HepG2 (cell line): ENCODE measurements around the gene SDE2. TPM values are rescaled to one million over a fixed set of nuclear protein-coding genes. Genes with fewer than 3 reads are reported as not detected.
"Not testable (repeated sequence)": the region's sequence is repeated elsewhere in the genome, so short reads cannot be mapped to it uniquely, and the experiment has no call there.

Experiments used
- ATAC-seq: fragments of 200-7000 bp; cut with Tn5 transposase; 3 replicates; pipeline ENCODE4 v1.9.1; 2020; ENCODE audit warnings: mild to moderate bottlenecking, moderate library complexity
- BruUV-seq: library from RNA; stranded (reverse); fragments of 400-500 nt; replicated peaks from 2 replicates; lab custom pipeline; 2021; lab: Mats Ljungman, UMichigan
- CTCF ChIA-PET: fragments of 300-600 bp; formaldehyde crosslinking; extraction: SDS; loops from one replicate; lab custom pipeline; 2021; ENCODE audit warnings: low total read pairs, inconsistent platforms, low intra/inter-chr PET ratio; lab: Yijun Ruan, JAX
- POLR2A ChIA-PET: fragments of 350-600 bp; sonication (Branson Sonifier 250); formaldehyde crosslinking; loops from one replicate; lab custom pipeline; 2020; ENCODE audit warnings: antibody characterized with exemption, inconsistent platforms; lab: Yijun Ruan, JAX
- DNase-seq: peaks from one replicate; pipeline ENCODE4 v3.0.0-alpha.2; 2015; ENCODE audit warnings: low spot score
- FAIRE-seq: peaks from 3 replicates; lab custom pipeline; 2011; peaks lifted over from hg19 to GRCh38; lab: Jason Lieb, UNC
- H2AFZ ChIP-seq: one replicate; pipeline ENCODE4 v1.6.1; 2011; ENCODE audit warnings: low read length, inconsistent platforms
- H3K27ac ChIP-seq: fragments of 300-600 bp; 3 replicates; pipeline ENCODE4 v1.8.0; 2011; ENCODE audit warnings: mixed run types, mild to moderate bottlenecking, mixed read lengths, low read length, inconsistent platforms; ENCODE audit not compliant: insufficient read depth; ENCODE audit errors: extremely low read length
- H3K27me3 ChIP-seq, 2 experiments: fragments of 200-600 bp in 1 of 2; 2 replicates in 1 of 2; 3 replicates in 1 of 2; pipeline versions ENCODE4 v1.6.0 to v1.8.0; 2011; ENCODE audit warnings: low read length in 2 of 2, mild to moderate bottlenecking in 2 of 2, moderate library complexity in 2 of 2, inconsistent platforms in 1 of 2; ENCODE audit not compliant: insufficient read depth in 2 of 2, control insufficient read depth in 1 of 2
- H3K36me3 ChIP-seq, 2 experiments: fragments of 200-600 bp in 1 of 2; replicated peaks in 1 of 2; 2 replicates in 1 of 2; 3 replicates in 1 of 2; pipeline versions ENCODE4 v1.5.1 to v1.8.0; 2011; ENCODE audit warnings: low read length in 2 of 2, inconsistent platforms in 1 of 2; ENCODE audit not compliant: insufficient read depth in 2 of 2, control insufficient read depth in 1 of 2
- H3K4me1 ChIP-seq: 2 replicates; pipeline ENCODE4 v1.5.1; 2012; ENCODE audit warnings: low read length, inconsistent platforms; ENCODE audit not compliant: insufficient read depth
- H3K4me2 ChIP-seq: 2 replicates; pipeline ENCODE4 v1.6.0; 2011; ENCODE audit warnings: low read depth, low read length, inconsistent platforms
- H3K4me3 ChIP-seq, 3 experiments: fragments of 200-600 bp in 1 of 3; sonication (generic), shearing (Covaris generic) in 1 of 3; replicated peaks in 1 of 3; 2 replicates each; pipeline ENCODE4 v1.5.1; 2011 to 2016; ENCODE audit warnings: low read length in 3 of 3, inconsistent platforms in 2 of 3, low read depth in 2 of 3, mild to moderate bottlenecking in 2 of 3, control low read depth in 1 of 3, mixed read lengths in 1 of 3; ENCODE audit not compliant: insufficient read depth in 1 of 3
- H3K79me2 ChIP-seq: one replicate; pipeline ENCODE4 v1.6.1; 2011; ENCODE audit warnings: low read length, inconsistent platforms; ENCODE audit not compliant: insufficient read depth
- H3K9ac ChIP-seq: 2 replicates; pipeline ENCODE4 v1.6.0; 2011; ENCODE audit warnings: mild to moderate bottlenecking, low read depth, low read length, inconsistent platforms; ENCODE audit not compliant: insufficient read depth
- H3K9me3 ChIP-seq: 2 replicates; pipeline ENCODE4 v1.5.1; 2012; ENCODE audit warnings: mild to moderate bottlenecking, low read length
- H4K20me1 ChIP-seq: 2 replicates; pipeline ENCODE4 v1.6.0; 2011; ENCODE audit warnings: inconsistent platforms, mild to moderate bottlenecking, low read length, moderate library complexity; ENCODE audit not compliant: insufficient read depth
- CEBPB ChIP-seq: IDR thresholded peaks from 2 replicates; pipeline ENCODE4 v1.6.1; 2011; ENCODE audit warnings: low read depth, low read length, improper control_type of control experiment, borderline replicate concordance
- TGIF2 ChIP-seq: IDR thresholded peaks from 2 replicates; pipeline ENCODE4 v1.6.1; 2016; ENCODE audit warnings: control low read depth, missing compliant biosample characterization
- WGBS: methylation state at CpG from one replicate; pipeline ENCODE4 v1.1.6; 2017; ENCODE audit warnings: low lambda C conversion rate; 5-methylcytosine and 5-hydroxymethylcytosine counted together
- in situ Hi-C: cut with HindIII; loops from 2 replicates; pipeline ENCODE4 v1.10.0; 2017; ENCODE audit warnings: low pct_unique_long_range_greater_than_20kb; ENCODE audit not compliant: extremely low pct_ligation_motif_present
- intact Hi-C: fragments of 100-400 bp; cut with micrococcal nuclease; formaldehyde crosslinking; loops from one replicate; pipeline ENCODE4 v1.10.0; 2022; ENCODE audit not compliant: unreplicated experiment
- polyA plus RNA-seq, 8 experiments: library from polyadenylated mRNA; depleted of rRNA in 3 of 8; stranded (reverse) in 7 of 8; unstranded in 1 of 8; fragments of >200 nt; fragmentation: Illumina TruSeq in 4 of 8; extraction: Trizol in 4 of 8; gene quantifications; 2 replicates each; pipeline versions ENCODE4 v1.2.1 to v1.2.3, GENCODE V29; 2011 to 2016; ENCODE audit warnings: low read depth in 4 of 8, missing spikeins in 1 of 8, mixed read lengths in 1 of 8; ENCODE audit not compliant: insufficient read depth in 1 of 8
- total RNA-seq, 5 experiments: library from RNA; depleted of rRNA; stranded (reverse); fragments of >200 nt; fragmentation: Illumina TruSeq; extraction: Trizol; gene quantifications; 2 replicates each; pipeline ENCODE4 v1.2.3, GENCODE V29; 2016; ENCODE audit warnings: low read depth in 1 of 5
- TF ChIP-seq, protein P1 (sequence below): sonication (generic); formaldehyde crosslinking; IDR thresholded peaks from 2 replicates; pipeline ENCODE4 v1.5.0; 2020; ENCODE audit warnings: mild to moderate bottlenecking, missing genetic modification reagents
- TF ChIP-seq, protein P2 (sequence below): sonication (generic); formaldehyde crosslinking; IDR thresholded peaks from 2 replicates; pipeline ENCODE4 v1.8.0; 2022; ENCODE audit warnings: missing genetic modification reagents, mild to moderate bottlenecking, borderline replicate concordance

Gene SDE2
- total and polyA plus RNA-seq, 2 of the 13 experiments (the other 11 are each of a cell fraction or from before 2014, with no cell fraction given) = 10.8 to 19.6 TPM

GRCh38 chr1:225979421-225979820 lies 19.7 kb downstream of the SDE2 start:
- Histone ChIP-seq H3K4me3 (no peak overlapping the region), H3K4me1 (no peaks in the 10 kb centered on the region), H3K79me2 (no peaks in the 10 kb centered on the region), H3K36me3 (peaks cover 10 to 28% of the 10 kb centered on the region in 2 experiments; a peak in 4 of 5 replicates), H2AFZ (no peak overlapping the region), H3K9ac (no peak overlapping the region), H4K20me1 (no peaks in the 10 kb centered on the region), H3K27ac (no peak overlapping the region), H3K4me2 (no peak overlapping the region), H3K9me3 (no peaks in the 10 kb centered on the region), H3K27me3 (no peaks in the 10 kb centered on the region)
- no TSS peak for BruUV-seq
- WGBS = 100% methylated on average over 1 of the region's 1 CpG
- in situ Hi-C loops (loop anchor here (5.0 kb wide), 1 partner anchor 502 kb away; no protein-coding TSS in a partner anchor), intact Hi-C loops (loop anchor here (10.0 kb wide), 2 partner anchors 95 to 205 kb away; partner anchors contain the start of genes LEFTY1, SRP9 and TMEM63A)
- DNase-seq = no peak
- ChIA-PET POLR2A (no interaction called here), CTCF (no interaction called here)
- no peak for ATAC-seq
- TF ChIP-seq, protein P1, sequence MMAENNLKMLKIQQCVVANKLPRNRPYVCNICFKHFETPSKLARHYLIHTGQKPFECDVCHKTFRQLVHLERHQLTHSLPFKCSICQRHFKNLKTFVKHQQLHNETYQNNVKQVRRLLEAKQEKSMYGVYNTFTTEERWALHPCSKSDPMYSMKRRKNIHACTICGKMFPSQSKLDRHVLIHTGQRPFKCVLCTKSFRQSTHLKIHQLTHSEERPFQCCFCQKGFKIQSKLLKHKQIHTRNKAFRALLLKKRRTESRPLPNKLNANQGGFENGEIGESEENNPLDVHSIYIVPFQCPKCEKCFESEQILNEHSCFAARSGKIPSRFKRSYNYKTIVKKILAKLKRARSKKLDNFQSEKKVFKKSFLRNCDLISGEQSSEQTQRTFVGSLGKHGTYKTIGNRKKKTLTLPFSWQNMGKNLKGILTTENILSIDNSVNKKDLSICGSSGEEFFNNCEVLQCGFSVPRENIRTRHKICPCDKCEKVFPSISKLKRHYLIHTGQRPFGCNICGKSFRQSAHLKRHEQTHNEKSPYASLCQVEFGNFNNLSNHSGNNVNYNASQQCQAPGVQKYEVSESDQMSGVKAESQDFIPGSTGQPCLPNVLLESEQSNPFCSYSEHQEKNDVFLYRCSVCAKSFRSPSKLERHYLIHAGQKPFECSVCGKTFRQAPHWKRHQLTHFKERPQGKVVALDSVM = peak; percentile 16; the same call in 1 of the 2 replicates
- TF ChIP-seq TGIF2 (CRISPR knock-in tag) = no peak
- FAIRE-seq = no peak

- Histone ChIP-seq H3K4me1 (no peaks in the 10 kb centered on the region), H2AFZ (no peak overlapping the region), H3K27me3 (no peaks in the 10 kb centered on the region), H4K20me1 (no peaks in the 10 kb centered on the region), H3K79me2 (no peaks in the 10 kb centered on the region), H3K4me2 (no peak overlapping the region), H3K36me3 (peaks cover 8 to 21% of the 10 kb centered on the region in 2 experiments; a peak in 3 of 5 replicates), H3K9ac (no peak overlapping the region), H3K4me3 (no peak overlapping the region), H3K9me3 (no peaks in the 10 kb centered on the region), H3K27ac (no peak overlapping the region)
- FAIRE-seq = no peak
- 0 out of 2 replicates have a peak, but pooled peaks have one; percentile 7 for TF ChIP-seq CEBPB
- TF ChIP-seq, protein P2, sequence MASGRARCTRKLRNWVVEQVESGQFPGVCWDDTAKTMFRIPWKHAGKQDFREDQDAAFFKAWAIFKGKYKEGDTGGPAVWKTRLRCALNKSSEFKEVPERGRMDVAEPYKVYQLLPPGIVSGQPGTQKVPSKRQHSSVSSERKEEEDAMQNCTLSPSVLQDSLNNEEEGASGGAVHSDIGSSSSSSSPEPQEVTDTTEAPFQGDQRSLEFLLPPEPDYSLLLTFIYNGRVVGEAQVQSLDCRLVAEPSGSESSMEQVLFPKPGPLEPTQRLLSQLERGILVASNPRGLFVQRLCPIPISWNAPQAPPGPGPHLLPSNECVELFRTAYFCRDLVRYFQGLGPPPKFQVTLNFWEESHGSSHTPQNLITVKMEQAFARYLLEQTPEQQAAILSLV (CRISPR knock-in tag) = no peak
- ATAC-seq = no peak
- BruUV-seq = no TSS peak
- intact Hi-C loops = loop anchor here (2.0 to 10.0 kb wide), 4 partner anchors 15 to 659 kb away; partner anchors contain the start of genes LEFTY1, SRP9 and TMEM63A
- POLR2A ChIA-PET = no interaction called here
- in situ Hi-C loops = loop anchor here (5.0 kb wide), 1 partner anchor 501 kb away; no protein-coding TSS in a partner anchor
- no peak for DNase-seq
- WGBS = 96% methylated on average over 13 of the region's 15 CpGs
- CTCF ChIA-PET = interaction anchor here (0.6 to 5.6 kb wide), 2 partner anchors 52 to 503 kb away, joined by 4 to 65 read pairs; no protein-coding TSS in a partner anchor
Observed at GRCh38 chr1:225977937-225978748, 21.0 kb downstream of the SDE2 start.

GRCh38 chr1:225975146-225975545 lies 24.0 kb downstream of the SDE2 start:
- BruUV-seq, DNase-seq, FAIRE-seq, H3K4me3 ChIP-seq, H3K27me3 ChIP-seq, H4K20me1 ChIP-seq, H3K36me3 ChIP-seq, H3K79me2 ChIP-seq, H3K9me3 ChIP-seq, ATAC-seq, H3K27ac ChIP-seq, H3K4me1 ChIP-seq, H3K4me2 ChIP-seq, H2AFZ ChIP-seq, H3K9ac ChIP-seq, POLR2A ChIA-PET: not testable (repeated sequence)
- in situ Hi-C loops (loop anchor here (5.0 kb wide), 1 partner anchor 498 kb away; no protein-coding TSS in a partner anchor), intact Hi-C loops (loop anchor here (10.0 kb wide), 2 partner anchors 90 to 200 kb away; partner anchors contain the start of genes LEFTY1, SRP9 and TMEM63A)
- WGBS = 96% methylated on average over 12 of the region's 12 CpGs
- CTCF ChIA-PET = interaction anchor here (2.1 to 5.6 kb wide), 2 partner anchors 500 to 657 kb away, joined by 8 to 65 read pairs; no protein-coding TSS in a partner anchor
